NCI-H1417 treated with DMSO at 0.1 percent for 48 hours (cell line): ENCODE data around the gene CCNB2.
"Not testable (repeated sequence)": the region's sequence is repeated elsewhere in the genome, so short reads cannot be mapped to it uniquely, and the experiment has no call there.

Source experiments
- DNase-seq: peaks from one replicate; lab custom pipeline; 2025; lab: John Stamatoyannopoulos, UW

CCNB2 gene

DNA sequence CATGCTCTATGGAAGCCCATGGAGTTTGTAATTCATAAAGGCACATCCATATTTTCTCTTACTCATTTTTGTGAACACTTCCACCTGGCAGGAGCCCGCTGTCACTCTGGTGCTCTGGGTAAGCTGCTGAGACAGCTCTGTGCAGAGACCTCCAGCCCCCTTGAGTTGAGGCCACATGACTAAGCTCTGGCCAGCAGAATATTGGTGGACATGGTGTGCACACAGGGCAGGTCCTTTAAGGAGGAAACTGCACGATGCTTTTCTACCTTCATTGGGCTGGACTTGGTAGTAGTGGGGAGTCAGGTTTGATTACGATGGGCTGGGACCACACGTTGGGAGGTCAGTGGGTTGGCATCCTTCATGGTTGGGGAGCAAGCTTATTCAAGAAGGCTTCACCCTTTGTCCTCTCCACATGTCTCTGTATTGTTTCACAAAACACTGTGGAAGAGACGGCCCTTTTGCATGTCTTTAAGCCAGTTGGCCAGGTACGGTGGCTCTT is 29.0 kb downstream of the CCNB2 start:
- no peak for DNase-seq

DNA sequence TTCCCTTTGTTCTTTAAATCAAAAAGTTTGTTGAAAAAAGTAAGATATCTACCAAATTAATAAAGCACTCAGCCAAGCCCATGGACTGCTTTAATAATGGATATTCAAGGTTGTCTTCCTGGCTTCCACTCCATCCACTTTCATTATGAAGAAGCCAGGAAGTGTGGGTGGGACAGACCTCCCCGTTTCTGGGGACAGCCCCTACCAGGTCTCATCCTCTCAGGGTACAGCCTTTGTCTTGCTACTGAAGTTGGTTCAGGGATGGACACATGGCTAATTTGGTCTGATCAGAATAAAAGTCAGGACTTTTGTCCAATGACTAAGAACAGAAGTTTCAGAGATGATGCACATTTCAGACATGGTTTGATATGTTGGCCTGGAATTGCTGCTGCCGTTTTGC is 32.6 kb downstream of the CCNB2 start:
- DNase-seq = no peak

DNA sequence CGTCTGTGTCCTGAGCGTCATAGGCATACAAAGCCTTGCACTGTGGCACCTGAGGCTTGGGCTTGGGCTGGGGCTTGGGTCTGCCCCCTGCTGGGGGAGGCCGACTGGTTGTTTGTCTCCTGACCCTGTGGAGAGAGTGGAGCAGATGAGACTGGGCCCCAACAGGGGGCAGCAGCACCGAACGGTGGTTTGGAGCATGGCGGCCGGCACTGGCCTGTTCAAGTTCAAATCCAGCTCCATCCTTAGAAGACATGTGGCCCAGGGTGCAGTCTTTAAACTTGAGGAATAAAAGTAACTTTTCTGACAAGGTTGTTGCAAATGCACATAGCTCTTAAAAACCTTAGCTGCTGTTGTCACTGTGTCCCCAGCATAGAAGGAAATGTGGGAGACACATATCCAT is 33.3 kb downstream of the CCNB2 start:
- DNase-seq = no peak

DNA sequence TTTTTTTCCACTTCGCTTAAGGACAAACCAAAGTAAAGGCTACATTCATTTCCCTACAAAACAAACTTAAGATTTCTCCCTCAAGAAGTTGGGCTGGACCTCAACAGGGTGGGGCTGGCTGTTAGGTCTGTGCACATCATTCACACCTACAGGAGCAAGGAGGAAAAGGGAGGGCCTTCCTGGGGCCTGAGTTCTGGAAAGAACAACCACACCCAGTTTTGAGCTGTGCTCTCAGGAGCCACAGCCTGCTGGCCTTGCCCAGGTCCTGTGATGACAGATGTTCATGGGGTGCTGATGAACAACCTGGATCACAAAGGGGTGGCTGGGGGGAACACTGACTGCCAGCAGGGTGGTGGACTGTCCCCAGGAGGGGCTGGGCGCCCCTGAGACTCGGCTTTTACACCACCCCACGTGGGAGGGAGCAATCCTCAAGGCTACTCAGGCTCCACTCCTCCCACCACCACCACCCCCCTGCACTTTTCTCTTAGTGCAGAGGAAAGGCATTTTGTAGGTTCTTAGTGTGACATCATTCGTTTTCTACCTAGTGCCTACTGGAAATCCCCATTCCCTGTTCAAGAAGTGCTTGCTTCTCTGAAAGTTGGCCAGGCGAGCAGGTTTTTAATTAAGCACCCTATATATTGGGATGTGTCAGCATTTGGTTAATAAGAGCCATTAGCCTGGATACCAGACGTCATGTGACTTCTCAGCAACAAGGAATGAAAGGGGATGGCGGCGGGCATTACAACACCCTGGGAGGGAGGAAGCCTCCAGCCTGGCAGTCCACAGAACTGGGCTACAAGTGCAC is 35.7 kb downstream of the CCNB2 start:
- DNase-seq = no peak

DNA sequence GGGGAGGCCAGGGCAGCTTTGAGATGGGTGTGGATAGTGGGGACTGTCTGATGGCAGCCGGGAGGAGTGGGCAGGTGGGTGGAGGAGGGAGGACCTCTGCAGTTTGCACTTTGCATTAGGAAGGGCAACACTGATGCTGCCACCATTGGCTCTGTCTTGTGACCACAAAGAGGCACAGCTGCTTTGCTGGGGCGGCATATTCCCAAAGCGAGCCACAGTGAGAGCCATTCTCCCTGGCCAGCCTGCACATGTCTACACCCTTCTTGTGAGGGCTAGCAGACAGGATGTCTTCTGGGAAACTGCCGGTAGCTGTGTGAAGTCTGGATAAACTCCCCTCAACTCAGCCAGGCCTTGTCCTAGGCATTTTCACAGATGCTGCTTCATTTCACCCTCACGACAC is 38.3 kb downstream of the CCNB2 start:
- no peak for DNase-seq

DNA sequence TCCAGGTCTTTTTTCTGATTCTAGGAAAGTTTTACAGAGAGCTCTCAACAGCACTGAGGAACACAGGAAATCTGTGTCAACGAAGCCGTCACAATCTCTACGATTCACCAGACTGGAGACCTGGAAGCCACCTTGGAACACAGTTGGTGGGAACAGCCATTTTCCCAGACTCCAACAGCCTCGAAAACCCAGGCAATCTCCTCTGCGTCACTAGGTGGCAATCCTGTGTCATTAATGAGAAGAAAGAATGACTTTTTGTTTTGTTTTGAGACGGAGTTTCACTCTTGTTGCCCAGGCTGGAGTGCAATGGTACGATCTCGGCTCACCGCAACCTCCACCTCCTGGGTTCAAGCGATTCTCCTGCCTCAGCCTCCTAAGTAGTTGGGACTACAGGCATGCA is 39.6 kb downstream of the CCNB2 start:
- DNase-seq = not testable (repeated sequence)

DNA sequence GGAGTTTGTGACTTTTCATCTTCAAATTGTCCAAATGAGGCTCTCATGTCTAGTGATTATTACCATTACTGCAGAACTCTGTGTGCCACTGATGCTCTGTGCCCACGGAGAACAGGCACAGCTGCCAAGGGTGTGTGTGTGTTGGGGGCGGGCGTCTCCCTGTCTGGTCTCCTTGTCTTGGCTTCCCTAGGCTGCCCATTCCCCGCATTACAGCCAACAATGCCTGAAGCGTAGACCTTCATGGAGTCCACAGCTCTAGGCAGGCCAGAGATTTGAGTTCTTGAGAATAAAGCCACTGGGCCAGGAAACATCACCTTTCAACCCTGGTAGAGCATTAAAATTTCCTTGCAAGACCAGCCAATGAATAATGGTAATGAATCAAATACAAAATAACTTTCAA is 42.7 kb downstream of the CCNB2 start:
- no peak for DNase-seq

DNA sequence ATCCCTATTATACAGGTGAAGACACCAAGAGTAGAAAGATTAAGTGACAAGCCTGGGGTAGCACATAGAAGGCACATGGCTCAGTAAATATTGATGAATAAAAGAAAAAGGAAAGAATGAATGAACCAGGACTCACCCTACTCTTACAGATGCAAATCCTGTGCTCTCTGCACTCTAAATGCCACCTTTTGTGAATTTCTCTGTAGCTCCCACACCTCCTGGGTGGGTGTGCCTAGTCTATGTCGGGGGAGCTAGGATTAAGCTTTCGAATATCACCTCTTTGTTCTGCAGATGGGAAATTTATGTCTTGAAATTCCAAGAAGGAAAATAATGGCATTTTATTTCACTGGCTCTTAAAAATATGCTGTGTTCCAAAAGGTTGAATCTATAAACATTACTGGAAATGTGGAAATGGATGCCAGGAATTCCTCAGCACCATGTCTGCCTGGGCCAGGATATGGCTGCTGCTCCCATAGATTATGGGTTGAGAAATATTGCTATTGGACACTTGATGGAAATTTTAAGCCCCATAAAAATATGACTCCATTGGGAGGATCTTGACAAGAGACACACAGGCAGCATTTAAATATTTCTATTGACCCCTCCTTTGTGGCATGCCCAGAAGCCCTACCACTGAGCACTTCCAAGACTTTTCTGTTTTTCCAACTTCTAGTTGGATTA is 43.3 kb downstream of the CCNB2 start:
- no peak for DNase-seq

DNA sequence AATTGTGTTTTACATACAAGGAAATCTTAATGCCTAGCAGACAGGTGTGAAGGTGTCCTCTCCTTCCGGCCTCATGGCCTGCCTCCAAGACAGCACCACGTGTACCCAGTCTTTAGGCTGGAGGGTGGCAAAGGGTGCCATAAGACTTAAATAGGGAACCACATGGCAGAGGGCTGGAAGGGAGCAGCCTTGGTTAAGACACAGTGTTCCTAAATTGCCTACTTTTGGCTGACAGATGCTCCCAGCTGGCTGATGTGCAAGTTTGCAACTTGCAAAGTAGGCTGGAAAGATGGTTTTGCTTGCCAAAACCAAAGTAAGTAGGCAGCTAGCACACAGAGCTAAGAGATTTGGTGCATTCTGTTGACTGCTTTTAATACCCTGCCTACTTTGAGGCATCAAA is 45.2 kb downstream of the CCNB2 start:
- DNase-seq = no peak

DNA sequence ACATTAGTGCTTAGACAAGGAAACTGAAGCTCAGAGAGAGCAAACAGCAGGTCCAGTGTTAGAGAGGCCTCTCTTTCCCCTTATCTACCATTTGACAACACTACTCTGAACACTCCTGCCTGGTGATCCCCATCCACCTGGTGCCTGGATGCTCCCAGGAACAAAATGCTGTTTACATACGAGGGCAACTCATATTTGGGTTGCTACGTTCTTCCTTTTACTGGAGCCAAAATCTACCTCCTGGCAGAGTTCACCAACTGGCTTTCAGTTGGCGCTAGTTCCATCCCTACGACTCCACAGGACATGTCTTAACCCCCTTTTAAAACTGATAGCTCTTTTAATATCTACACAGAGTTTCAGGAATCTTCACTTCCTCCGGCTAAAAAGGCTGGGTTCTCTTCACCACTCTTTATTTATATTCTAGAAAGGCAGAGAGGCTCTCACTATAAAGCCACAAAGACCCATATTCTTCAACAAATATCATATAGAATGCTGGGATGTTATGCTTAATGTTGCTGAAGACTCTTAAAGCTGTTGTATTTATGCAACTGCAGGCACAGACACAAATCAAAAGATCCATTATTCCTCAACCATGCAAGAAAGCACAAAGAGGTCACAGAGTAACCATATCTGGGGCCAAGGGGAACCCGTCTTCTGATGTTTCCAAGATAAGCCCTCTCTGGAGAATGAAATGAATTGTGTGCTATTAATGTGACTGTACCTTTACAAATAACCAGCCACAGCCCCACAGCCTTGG is 47.9 kb downstream of the CCNB2 start:
- DNase-seq = no peak

DNA sequence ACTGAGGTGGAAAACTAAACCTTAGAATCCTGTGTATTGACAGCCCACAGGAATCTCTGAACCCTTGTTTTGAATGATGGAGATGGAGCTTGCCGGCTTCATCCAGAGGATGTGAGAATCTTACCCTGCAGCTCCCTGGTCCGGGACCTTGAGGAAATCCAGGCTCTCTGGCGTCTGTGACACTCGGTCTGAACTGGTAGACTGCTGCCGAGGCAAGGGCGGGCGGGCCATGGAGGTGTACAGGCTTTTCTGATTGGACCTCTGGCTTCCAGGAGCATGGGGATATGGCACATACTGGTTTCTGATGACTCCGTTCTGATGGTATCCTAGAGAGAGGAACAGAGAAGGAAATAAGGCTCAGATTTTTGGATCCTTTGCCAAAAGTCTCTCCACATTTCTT is 48.5 kb downstream of the CCNB2 start:
- no peak for DNase-seq

DNA sequence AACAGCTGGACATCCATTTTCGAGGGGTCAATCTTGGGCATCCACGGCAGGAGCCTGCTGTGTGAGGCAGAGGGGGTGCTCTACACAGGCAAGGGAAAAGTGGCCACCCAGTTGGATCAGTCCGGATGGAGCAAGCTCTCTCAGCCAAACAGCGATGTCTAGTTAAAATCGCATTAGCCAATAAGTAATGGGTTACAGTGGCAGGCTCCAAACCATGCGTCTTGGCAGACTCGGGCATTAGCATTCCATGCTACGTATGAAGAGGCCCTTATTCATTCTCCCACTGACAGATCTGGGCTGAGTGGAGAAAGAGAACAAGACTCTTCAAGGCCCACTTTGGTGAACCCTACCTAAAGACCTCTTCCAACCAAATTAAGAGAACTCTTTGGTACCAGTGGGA is 49.3 kb downstream of the CCNB2 start:
- no peak for DNase-seq

DNA sequence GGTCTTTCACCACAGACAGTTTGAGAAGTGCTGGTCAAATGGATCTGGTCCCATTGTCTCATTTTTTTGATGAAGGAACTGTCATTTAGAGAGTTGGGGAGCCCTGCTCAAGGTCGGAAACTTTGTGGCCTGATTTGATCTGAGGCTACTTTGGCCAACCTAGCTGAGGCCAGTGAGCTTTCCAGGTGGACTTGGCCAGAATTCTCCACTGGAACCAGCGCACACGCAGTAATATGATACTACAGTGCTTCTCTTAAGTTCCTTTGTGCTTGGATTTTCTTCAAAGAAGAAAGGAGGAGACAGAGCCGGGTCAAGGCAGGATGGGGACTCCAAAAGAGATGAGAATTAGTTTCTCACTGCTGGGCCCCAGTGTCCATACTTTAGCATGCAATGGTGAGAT is 50.5 kb downstream of the CCNB2 start:
- no peak for DNase-seq

DNA sequence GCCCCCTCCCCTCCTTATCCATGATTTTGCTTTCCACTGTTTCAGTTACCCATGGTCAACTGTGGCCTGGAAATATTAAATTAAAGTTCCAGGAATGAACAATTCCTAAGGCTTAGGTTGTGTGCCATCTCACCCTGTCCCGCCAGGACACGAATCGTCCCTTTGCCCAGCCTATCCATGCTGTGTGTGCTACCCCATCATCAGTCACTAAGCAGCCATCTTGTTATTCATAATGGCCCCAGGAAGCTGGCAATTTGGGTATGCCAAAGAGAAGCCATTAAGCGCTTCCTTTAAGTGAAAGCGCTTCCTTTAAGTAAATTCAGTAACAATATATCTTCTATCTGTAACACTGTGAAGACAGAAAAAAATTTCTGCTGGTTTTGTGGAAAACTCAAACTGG is 52.5 kb downstream of the CCNB2 start:
- no peak for DNase-seq

DNA sequence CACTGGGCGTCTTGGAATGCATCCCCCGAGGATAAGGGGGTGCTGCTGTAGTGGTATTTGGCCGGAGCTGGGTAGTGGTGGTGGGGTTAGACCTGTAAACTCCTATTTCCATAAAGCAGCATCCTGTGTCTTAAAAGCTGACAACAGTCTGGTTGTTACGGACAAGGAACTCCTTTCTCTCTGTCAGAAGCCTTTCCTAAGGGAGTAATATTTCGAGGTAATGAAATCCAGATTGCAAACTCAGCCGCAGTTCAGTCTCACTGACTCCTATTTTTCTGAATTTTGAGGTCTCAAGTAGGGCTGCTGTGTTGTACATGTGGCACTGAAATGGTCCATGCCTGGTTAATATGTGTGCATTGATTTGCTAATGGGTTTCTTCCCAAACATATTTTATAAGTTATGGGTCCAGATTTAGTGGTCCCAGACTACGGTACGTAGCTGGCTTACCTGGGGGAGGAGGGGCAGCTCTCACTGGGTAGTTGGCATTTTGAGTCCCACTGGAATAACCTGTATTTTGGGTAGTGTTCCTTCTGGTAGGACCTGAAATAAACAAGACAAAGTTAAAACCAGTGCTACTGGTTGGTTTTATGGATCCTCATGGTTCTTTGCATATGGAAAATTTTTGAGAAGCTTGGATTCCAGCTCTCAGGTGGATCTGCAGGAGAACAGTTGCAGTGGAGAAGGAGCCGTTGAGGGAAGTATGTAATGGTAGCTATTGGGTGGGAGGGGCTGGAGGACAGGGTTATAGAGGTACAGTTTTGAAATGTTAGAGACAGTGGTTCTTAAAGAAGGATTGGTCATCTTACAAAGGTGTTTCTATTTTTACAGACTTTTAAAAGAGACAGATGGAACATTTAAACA is 53.1 kb downstream of the CCNB2 start:
- no peak for DNase-seq

DNA sequence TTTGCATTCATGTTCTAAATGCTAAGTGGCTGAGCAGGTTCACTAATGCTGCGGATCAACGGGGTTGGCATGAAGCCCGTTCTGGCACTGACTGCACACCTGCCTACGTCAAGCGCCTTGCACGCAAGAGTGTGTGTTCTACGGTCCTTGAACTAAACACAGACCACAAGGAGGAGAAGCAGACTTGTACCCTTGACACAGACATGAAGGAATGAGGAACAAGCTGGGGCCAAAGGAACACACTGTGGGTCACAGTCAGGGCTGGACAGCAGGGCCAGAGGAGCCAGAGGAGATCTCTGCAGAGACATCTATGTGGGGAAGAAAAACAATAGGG is 53.7 kb downstream of the CCNB2 start:
- no peak for DNase-seq

DNA sequence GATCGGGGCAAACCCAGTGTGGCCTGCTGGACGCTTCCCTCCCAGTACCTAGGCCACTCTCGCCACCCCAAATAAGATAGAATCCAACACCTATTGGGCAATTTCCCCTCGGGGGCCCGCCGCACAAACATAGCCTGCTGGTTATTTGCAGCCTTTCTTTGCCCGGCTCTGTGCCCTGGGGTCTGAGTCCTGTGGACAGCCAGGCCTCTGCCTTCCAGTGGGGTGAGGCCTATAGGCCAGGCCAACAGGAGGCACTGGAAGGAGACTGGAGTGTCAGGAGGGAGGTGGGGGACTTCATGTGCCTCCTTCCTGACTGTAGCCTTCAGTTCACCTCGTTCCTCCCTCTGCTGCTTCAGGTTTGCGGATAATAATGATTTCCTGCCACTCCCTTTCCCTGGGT is 54.3 kb downstream of the CCNB2 start:
- DNase-seq = no peak

DNA sequence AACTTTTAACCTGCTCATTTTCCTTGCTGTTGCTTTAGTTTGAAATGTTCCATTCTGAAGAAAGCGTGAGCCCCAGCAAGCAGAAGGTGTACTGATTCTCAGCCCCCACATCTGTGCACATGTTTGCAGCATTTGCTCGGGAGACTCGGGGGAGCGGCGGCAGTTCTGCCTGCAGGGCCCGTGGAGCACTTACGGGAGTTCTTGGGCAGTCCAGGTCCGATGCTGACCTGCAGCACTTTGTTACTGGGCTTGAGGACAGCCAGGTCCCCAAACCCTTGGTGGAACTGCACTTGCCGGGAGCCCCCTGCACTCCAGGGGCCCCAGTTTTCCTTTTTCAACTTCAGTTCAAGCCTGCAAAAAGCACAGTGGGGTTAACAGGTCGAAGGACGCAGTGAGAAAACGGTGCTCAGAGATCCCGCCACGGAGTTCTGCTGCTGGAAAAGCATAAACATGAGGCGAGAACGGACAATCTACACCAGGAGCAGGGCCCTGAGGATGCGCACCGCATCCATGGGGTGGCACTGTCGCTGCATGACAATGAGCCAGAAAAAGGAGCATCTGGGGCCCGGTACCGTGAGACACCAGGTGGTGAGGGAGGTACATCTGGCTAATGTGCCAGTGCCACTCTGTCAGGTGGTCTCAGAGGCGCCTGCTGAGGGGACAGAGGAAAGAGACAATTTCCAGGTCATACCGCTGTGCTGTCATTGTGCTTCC is 56.1 kb downstream of the CCNB2 start:
- no peak for DNase-seq

DNA sequence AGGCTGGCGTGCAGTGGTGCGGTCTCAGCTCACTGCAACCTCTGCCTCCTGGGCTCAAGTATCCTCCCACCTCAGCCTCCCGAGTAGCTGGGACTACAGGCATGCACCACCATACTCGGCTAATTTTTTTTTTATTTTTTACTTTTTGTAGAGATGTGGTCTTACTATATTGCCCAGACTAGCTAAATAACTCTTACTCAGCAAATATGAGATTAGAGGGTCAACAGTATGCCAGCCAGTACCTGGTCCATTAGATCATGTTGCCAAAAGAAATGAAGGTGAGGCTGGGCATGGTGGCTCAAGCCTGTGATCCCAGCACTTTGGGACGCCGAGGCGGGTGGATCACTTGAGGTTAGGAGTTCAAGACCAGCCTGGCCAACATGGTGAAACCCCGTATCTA is 57.1 kb downstream of the CCNB2 start:
- DNase-seq = not testable (repeated sequence)

DNA sequence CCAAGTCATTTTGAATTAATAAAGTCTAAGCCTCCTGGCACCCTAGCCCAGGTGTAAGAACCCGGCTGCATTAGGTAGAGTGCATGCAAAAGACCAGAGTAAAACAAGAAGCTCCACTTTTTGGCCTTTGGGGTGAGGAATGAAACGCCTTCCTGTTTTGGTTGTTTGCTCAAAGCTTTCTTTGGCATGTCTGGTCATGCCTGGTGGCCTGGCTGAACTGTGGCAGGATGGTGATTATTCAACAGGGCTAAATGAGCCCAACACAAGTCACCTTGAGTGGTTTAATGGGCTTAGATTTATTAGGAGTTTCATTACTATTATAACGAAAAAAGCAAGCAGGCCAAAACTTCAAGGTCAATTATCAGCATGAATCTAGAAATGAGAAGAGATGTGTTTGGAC is 60.8 kb downstream of the CCNB2 start:
- DNase-seq = no peak

DNA sequence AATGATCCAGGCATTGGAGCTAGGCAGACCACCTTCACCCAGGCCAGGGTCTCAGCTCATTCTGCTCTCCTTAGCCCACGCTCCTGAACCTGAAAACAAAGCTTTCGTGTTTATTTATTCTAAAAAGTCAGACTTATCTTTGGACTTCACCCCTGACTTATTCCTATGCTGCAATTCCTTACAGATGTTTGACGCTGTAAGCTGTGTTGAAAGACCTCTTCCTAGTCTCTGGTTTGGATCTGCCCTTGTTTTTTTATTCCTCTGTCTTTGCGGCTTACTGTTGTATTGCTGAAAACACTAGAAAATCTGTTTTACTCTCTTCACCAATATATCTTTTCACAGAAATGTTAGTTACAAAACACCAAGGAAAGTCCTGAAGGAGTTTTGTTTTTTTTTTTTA is 61.2 kb downstream of the CCNB2 start:
- DNase-seq = no peak
